ENCODE data around the gene UGT1A3.

The UGT1A3 gene

GRCh38 chr2:233691443-233692433 is 37.1 kb upstream of the UGT1A3 start:
- no peak for TF ChIP-seq CTCF (IDR thresholded peaks at IDR 0.05)
- Histone ChIP-seq H3K4me1 (no peaks in the 10 kb centered on the region), H3K36me3 (no peaks in the 10 kb centered on the region), H3K4me3 (no peak overlapping the region), H3K9me3 (no peaks in the 10 kb centered on the region), H3K27me3 (no peaks in the 10 kb centered on the region), H3K27ac (no peak overlapping the region)
- DNase-seq, result no peak
- intact Hi-C loops (cut with DNase I; ENCODE audit: low total_unique reads), result no loop called here

GRCh38 chr2:233692648-233693047 is 36.2 kb upstream of the UGT1A3 start, which contains the start of gene UGT1A6:
TSS of gene UGT1A6 (plus strand) at chr2:233692890. CDS start at chr2:233693005, 115 bp downstream.
- H3K36me3 ChIP-seq, result no peaks in the 10 kb centered on the region
- H3K27ac ChIP-seq, result no peak within 1 kb of the TSS
- no peak for DNase-seq
- intact Hi-C loops (cut with DNase I; ENCODE audit: low total_unique reads), result no loop called here
- no peak for TF ChIP-seq CTCF (IDR thresholded peaks at IDR 0.05)
- no peaks in the 10 kb centered on the region for H3K27me3 ChIP-seq
- no peak within 1 kb of the TSS for H3K4me3 ChIP-seq
- no peaks in the 10 kb centered on the region for H3K4me1 ChIP-seq
- H3K9me3 ChIP-seq, result no peaks in the 10 kb centered on the region

- no peaks in the 10 kb centered on the region for H3K4me1 ChIP-seq
- no peaks in the 10 kb centered on the region for H3K9me3 ChIP-seq
- no peaks in the 10 kb centered on the region for H3K36me3 ChIP-seq
- no peaks in the 10 kb centered on the region for H3K27me3 ChIP-seq
- intact Hi-C loops (cut with DNase I; ENCODE audit: low total_unique reads), result no loop called here
- DNase-seq, result no peak
- no peak overlapping the region for H3K4me3 ChIP-seq
- no peak for TF ChIP-seq CTCF (IDR thresholded peaks at IDR 0.05)
- H3K27ac ChIP-seq, result no peak overlapping the region
Measured at GRCh38 chr2:233693963-233694362, 34.9 kb upstream of the UGT1A3 start.

GRCh38 chr2:233698740-233699139 is 30.1 kb upstream of the UGT1A3 start:
- DNase-seq, result no peak
- no peak overlapping the region for H3K4me3 ChIP-seq
- peaks cover 0 to 2% (median 0%) of the 10 kb centered on the region in 4 donors for H3K4me1 ChIP-seq
- intact Hi-C loops (cut with DNase I; ENCODE audit: low total_unique reads), result no loop called here
- H3K36me3 ChIP-seq, result no peaks in the 10 kb centered on the region
- no peak overlapping the region for H3K27ac ChIP-seq
- TF ChIP-seq CTCF (IDR thresholded peaks at IDR 0.05), result no peak
- no peaks in the 10 kb centered on the region for H3K9me3 ChIP-seq
- H3K27me3 ChIP-seq, result no peaks in the 10 kb centered on the region

- DNase-seq, result no peak
- Histone ChIP-seq H3K36me3 (no peaks in the 10 kb centered on the region), H3K4me3 (no peak overlapping the region), H3K9me3 (no peaks in the 10 kb centered on the region), H3K27me3 (no peaks in the 10 kb centered on the region), H3K4me1 (peaks cover 0 to 2% (median 0%) of the 10 kb centered on the region in 4 donors), H3K27ac (no peak overlapping the region)
- no peak for TF ChIP-seq CTCF (IDR thresholded peaks at IDR 0.05)
- intact Hi-C loops (cut with DNase I; ENCODE audit: low total_unique reads), result loop anchor here (10.0 kb wide), 1 partner anchor 255 kb away; no protein-coding TSS in a partner anchor
Measured at GRCh38 chr2:233699424-233700027, 29.3 kb upstream of the UGT1A3 start.
